ENCODE data around the gene FAM200A. TPM values are rescaled to one million over a fixed set of nuclear protein-coding genes. Genes with fewer than 3 reads are reported as not detected.

Gene FAM200A
- total RNA-seq, 1 donor from 2014 or later, result 4.5 TPM

GRCh38 chr7:99497766-99498545 lies 54.0 kb downstream of the FAM200A start:
- no peak for TF ChIP-seq CTCF (IDR thresholded peaks at IDR 0.05; ENCODE audit: insufficient read depth, low read length, severe bottlenecking)

More at GRCh38 chr7:99497766-99498545, 54.0 kb downstream of the FAM200A start:
- peak overlapping the region; percentile 97 for H3K4me3 ChIP-seq (ENCODE audit: low read depth, low read length)
- DNase-seq (ENCODE audit: low read depth) (no peak), FAIRE-seq (no peak)
- H3K36me3 ChIP-seq (ENCODE audit: control insufficient read depth, insufficient read depth, low read length), result peaks cover 21% of the 10 kb centered on the region
- no peaks in the 10 kb centered on the region for H3K27me3 ChIP-seq (ENCODE audit: control insufficient read depth, insufficient read depth, low read length)

Other genes starting within 250 kb of the FAM200A start
- 234 and 269 TPM in 2 replicates for gene ARPC1A, start 226.2 kb downstream of the FAM200A start, total RNA-seq
- 336 and 569 TPM in 2 replicates for gene ARPC1B, start 177.4 kb downstream of the FAM200A start, total RNA-seq
- 38.2 and 45.1 TPM in 2 replicates for gene PDAP1, start 143.5 kb downstream of the FAM200A start, total RNA-seq
- 121 and 232 TPM in 2 replicates for gene BUD31, start 143.1 kb downstream of the FAM200A start, total RNA-seq
- gene PTCD1, start 113.3 kb downstream of the FAM200A start, total RNA-seq, result 10.6 and 11.3 TPM in 2 replicates
- gene CPSF4, start 113.2 kb downstream of the FAM200A start, total RNA-seq, result 48.3 and 54.5 TPM in 2 replicates
- gene ATP5MF, start 85.9 kb downstream of the FAM200A start, total RNA-seq, result 241 and 333 TPM in 2 replicates
- 2.9 and 4.1 TPM in 2 replicates for gene ZNF789, start 79.2 kb downstream of the FAM200A start, total RNA-seq
- 20.4 and 24.2 TPM in 2 replicates for gene ZNF394, start 51.8 kb downstream of the FAM200A start, total RNA-seq
- gene ZKSCAN5, start 47.5 kb downstream of the FAM200A start, total RNA-seq, result 10.3 and 10.5 TPM in 2 replicates
- gene ZNF655, start 6.5 kb upstream of the FAM200A start, total RNA-seq, result 46.6 and 51.1 TPM in 2 replicates
- gene TMEM225B, start 46.2 kb upstream of the FAM200A start, total RNA-seq, result 0.53 and 0.77 TPM in 2 replicates
- gene ZSCAN25, start 64.8 kb upstream of the FAM200A start, total RNA-seq, result 12.4 and 13.8 TPM in 2 replicates
- 3.7 and 30.2 TPM in 2 replicates for gene CYP3A5, start 127.9 kb upstream of the FAM200A start, total RNA-seq
- gene CYP3A7, start 183.1 kb upstream of the FAM200A start, total RNA-seq, result not detected in 2 replicates
- 0.26 TPM in 1 of 2 replicates, not detected in the other for gene CYP3A4, start 232.1 kb upstream of the FAM200A start, total RNA-seq

Data from bronchial epithelial cell (primary cell).